GM12874 (cell line): ENCODE results near the gene MPC1.

Source experiments
- TF ChIP-seq, protein P1 (sequence below): IDR thresholded peaks from 2 replicates; pipeline ENCODE4 v1.5.1; 2011; ENCODE audit warnings: low read depth, mild to moderate bottlenecking, control low read depth, low read length, moderate library complexity; ENCODE audit not compliant: insufficient read depth

The MPC1 gene

DNA sequence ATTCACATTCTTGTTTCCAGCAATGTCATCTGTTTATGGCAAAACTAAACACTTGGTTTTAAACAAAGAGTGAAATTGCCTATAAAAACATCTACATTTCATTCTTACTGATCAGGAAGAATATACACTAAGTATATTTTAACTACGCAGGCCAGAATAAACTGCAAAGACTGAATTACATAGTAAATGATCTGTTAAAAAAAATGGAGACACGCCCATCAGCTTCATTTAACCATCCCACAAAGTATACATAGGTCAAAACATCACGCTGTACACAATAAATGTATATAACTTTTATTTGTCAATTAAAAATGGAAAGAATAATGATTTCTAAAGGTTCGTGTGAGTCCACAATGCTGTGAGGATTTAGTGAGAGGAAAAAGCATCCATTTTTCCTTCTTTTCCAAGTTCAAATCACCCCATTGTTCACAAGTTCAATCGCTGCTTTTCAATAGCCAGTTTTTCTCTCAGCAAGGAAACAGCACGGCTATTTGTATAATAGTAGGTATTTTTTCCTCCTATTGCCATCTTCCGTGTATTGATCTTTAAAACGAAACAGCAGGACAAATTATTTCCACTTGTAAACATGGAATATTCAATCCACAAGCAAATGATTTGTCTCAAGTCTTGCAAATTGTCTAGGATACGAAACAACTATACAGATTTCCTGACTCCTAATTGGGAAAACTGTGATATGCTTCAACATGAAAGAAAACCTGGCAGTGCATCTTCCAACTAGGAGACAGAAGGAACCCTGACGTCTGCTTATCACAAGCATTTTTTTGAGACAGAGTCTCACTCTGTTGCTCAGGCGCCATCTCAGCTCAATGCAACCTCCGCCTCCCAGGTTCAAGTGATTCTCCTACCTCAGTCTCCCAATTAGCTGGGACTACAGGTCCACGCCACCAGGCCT is 51.0 kb downstream of the MPC1 start:
- TF ChIP-seq, protein P1, sequence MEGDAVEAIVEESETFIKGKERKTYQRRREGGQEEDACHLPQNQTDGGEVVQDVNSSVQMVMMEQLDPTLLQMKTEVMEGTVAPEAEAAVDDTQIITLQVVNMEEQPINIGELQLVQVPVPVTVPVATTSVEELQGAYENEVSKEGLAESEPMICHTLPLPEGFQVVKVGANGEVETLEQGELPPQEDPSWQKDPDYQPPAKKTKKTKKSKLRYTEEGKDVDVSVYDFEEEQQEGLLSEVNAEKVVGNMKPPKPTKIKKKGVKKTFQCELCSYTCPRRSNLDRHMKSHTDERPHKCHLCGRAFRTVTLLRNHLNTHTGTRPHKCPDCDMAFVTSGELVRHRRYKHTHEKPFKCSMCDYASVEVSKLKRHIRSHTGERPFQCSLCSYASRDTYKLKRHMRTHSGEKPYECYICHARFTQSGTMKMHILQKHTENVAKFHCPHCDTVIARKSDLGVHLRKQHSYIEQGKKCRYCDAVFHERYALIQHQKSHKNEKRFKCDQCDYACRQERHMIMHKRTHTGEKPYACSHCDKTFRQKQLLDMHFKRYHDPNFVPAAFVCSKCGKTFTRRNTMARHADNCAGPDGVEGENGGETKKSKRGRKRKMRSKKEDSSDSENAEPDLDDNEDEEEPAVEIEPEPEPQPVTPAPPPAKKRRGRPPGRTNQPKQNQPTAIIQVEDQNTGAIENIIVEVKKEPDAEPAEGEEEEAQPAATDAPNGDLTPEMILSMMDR: no peak

DNA sequence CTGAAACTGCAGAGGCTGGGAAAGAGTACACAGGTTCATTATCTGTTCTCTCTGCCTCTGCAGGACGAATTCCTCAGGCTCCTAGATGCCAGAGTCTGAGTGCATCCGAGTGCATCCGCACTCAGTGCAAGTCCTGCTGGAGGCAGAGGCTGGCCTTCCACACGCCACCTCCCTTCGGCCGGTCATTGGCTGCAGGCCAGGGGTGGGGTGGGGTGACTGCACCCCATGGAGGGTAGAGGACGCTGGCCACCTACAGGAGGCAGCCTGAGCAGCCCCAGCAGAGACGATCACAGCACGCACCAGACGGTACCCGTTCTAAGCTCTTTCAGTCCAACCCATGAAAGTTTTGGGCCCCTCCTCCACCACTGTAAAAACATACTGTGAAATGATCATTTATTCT is 52.1 kb downstream of the MPC1 start:
- TF ChIP-seq, protein P1: no peak

DNA sequence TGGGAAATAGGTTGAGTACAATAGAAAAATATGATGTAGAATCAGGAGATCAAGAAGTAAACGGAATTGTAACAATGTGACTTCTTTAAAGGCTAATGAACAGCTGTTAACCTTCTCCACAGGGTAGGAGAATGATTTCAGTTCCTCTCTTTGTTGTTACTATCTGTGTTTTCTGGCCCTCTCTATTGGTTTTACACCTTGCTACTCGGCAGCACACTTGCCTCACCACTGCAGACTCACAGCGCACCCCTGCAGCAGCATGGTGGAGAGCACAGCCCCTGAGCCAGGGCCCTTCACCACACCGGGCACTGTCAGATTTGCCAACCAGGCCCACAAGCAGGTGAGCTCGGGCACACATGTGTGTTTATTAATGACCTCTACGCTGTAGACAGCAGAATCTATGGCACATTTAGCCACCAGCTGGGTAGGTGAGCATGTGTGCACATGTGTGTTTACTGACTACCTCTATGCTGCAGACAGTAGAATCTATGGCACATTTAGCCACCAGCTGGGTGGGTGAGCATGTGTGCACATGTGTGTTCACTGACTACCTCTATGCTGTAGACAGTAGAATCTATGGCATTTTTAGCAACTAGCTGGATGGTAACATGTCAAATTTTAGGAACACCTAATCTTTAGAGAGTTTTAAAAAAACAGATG is 57.2 kb downstream of the MPC1 start:
- TF ChIP-seq, protein P1: no peak

DNA sequence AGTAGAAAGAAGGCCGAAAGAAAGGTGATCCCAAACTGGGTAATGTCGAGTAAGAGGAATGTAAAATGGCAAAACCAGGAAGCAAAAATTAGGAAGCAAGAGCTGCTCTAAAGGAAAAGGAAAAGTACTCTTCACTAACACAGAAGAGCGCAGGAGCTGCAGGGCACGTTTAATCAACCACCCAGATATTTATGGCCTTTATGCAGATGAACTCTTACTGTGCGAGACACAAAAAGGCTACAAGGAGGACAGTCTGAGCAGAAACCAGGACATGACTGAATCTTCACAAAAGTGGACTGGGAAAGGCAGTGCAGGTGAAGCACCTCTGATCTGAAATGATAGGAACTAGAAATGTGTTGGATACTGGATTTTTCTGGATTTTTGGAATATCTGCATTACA is 59.3 kb downstream of the MPC1 start:
- TF ChIP-seq, protein P1: no peak

DNA sequence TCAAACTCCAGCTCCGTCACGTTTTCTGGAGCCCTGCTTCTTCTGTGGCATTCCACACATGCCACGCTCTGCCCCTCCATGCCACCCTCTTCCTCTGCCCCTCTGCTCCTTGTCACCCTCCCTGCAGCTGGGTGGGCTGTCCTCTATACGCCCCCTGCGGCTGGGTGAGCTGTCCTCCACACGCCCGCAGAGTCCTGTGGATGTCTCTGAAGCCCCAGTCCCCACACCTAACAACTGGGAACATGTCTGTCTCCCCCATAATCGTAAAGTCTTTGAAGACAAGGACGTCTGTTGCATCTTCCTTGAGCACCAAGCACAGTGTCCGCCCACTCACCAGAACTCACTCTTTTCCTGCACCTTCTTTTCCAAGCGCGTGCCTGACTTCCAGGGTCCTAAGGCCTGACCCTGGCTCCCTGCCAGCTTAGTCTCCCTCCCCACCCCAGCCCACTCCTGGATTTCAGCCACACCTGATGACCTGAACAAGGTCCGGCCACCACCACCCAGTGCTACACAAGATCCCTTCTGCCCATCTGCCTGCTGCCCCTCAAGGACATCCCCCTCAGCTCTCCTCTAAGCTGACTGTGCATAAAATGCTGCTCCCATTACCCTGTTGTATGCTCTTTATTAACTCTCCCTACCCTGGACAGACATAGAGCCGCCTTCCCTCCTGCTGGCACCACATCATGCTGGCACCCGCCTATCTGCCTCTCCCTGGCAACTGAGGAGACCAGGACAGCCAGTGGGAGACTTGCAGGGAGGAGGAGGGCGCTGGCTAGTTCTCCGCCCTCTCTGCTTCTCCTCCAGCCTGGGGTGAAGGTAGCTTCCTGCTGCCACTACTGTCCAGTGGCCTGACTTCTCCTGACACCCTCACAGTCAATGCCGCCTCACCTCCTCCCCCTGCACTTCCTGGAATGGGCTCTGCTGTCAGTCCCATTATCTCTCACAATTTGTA is 63.8 kb downstream of the MPC1 start:
- TF ChIP-seq, protein P1: no peak

DNA sequence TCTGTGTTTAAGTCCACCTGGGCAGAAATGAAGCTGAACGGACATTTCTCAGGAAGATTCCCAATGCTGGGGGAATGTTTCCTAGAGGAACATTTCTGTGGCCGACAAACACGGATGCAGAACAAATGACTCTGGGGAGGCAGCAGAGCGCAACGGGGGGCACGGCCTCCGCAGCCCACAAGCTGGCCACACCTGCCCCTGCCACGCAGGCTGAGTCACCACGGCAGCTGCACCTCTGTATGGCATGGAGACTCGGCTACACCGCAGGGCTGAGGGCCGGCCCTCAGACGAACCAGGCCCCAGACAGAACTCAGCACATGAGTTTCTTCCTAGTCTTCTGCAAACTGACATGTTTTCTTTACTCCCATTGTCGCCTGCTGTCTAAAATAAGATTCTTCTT is 64.5 kb downstream of the MPC1 start:
- TF ChIP-seq, protein P1: no peak
